KMS-11 (cell line): ENCODE results near the gene SUSD3.

ENCODE experiments used
- H2AFZ ChIP-seq: fragments of 200-600 bp; sonication (generic); 2 replicates; pipeline ENCODE4 v1.6.1; 2016; ENCODE audit warnings: antibody characterized with exemption, mixed run types, low read depth
- H3K27ac ChIP-seq: fragments of 200-600 bp; sonication (generic); 2 replicates; pipeline ENCODE4 v1.6.1; 2016; ENCODE audit warnings: mild to moderate bottlenecking, mixed run types
- H3K27me3 ChIP-seq: fragments of 200-600 bp; sonication (generic); 2 replicates; pipeline ENCODE4 v1.6.1; 2017; ENCODE audit warnings: mild to moderate bottlenecking, low read depth, mixed run types, moderate library complexity; ENCODE audit not compliant: insufficient read depth
- H3K36me3 ChIP-seq: fragments of 200-600 bp; sonication (generic); 2 replicates; pipeline ENCODE4 v1.6.1; 2017; ENCODE audit warnings: mild to moderate bottlenecking, mixed run types; ENCODE audit not compliant: insufficient read depth
- H3K4me1 ChIP-seq: fragments of 200-600 bp; sonication (generic); 2 replicates; pipeline ENCODE4 v1.6.1; 2016; ENCODE audit warnings: mild to moderate bottlenecking, low read depth, mixed run types; ENCODE audit not compliant: poor library complexity, severe bottlenecking
- H3K4me2 ChIP-seq: fragments of 200-600 bp; sonication (generic); 2 replicates; pipeline ENCODE4 v1.7.0; 2016; ENCODE audit warnings: mild to moderate bottlenecking, mixed run types
- H3K4me3 ChIP-seq: fragments of 200-600 bp; sonication (generic); IDR thresholded peaks from 2 replicates; pipeline ENCODE4 v1.6.1; 2017; ENCODE audit warnings: low read depth, low read length, mixed read lengths; ENCODE audit not compliant: insufficient read depth
- H3K79me2 ChIP-seq: fragments of 200-600 bp; sonication (generic); 2 replicates; pipeline ENCODE4 v1.6.1; 2016; ENCODE audit warnings: low read depth, mixed run types; ENCODE audit not compliant: insufficient read depth
- H3K9ac ChIP-seq: fragments of 200-600 bp; sonication (generic); 2 replicates; pipeline ENCODE4 v1.6.1; 2016; ENCODE audit warnings: mild to moderate bottlenecking, mixed run types
- H4K20me1 ChIP-seq: fragments of 200-600 bp; sonication (generic); 2 replicates; pipeline ENCODE4 v1.6.1; 2016; ENCODE audit warnings: mild to moderate bottlenecking, mixed run types; ENCODE audit not compliant: insufficient read depth
- TF ChIP-seq, protein P1 (sequence below): fragments of 200-600 bp; sonication (generic); conservative IDR thresholded peaks from 2 replicates; pipeline ENCODE4 v1.6.1; 2017; ENCODE audit warnings: low read depth, mild to moderate bottlenecking, antibody characterized with exemption, low read length, moderate library complexity, mixed read lengths

Gene SUSD3

GRCh38 chr9:93060746-93061259, 2.3 kb downstream of the SUSD3 start:
- H3K9ac ChIP-seq = no peak overlapping the region
- no peak overlapping the region for H3K4me3 ChIP-seq
- H3K27me3 ChIP-seq = no peaks in the 10 kb centered on the region
- peaks cover 70% of the 10 kb centered on the region for H3K4me1 ChIP-seq
- H3K36me3 ChIP-seq = no peaks in the 10 kb centered on the region
- no peak overlapping the region for H3K27ac ChIP-seq
- H3K79me2 ChIP-seq = 0 out of 2 replicates have a peak, but pooled peaks cover 12% of the 10 kb centered on the region
- no peak overlapping the region for H2AFZ ChIP-seq
- H3K4me2 ChIP-seq = no peak overlapping the region
- no peaks in the 10 kb centered on the region for H4K20me1 ChIP-seq
- TF ChIP-seq, protein P1, sequence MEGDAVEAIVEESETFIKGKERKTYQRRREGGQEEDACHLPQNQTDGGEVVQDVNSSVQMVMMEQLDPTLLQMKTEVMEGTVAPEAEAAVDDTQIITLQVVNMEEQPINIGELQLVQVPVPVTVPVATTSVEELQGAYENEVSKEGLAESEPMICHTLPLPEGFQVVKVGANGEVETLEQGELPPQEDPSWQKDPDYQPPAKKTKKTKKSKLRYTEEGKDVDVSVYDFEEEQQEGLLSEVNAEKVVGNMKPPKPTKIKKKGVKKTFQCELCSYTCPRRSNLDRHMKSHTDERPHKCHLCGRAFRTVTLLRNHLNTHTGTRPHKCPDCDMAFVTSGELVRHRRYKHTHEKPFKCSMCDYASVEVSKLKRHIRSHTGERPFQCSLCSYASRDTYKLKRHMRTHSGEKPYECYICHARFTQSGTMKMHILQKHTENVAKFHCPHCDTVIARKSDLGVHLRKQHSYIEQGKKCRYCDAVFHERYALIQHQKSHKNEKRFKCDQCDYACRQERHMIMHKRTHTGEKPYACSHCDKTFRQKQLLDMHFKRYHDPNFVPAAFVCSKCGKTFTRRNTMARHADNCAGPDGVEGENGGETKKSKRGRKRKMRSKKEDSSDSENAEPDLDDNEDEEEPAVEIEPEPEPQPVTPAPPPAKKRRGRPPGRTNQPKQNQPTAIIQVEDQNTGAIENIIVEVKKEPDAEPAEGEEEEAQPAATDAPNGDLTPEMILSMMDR = no peak

DNA sequence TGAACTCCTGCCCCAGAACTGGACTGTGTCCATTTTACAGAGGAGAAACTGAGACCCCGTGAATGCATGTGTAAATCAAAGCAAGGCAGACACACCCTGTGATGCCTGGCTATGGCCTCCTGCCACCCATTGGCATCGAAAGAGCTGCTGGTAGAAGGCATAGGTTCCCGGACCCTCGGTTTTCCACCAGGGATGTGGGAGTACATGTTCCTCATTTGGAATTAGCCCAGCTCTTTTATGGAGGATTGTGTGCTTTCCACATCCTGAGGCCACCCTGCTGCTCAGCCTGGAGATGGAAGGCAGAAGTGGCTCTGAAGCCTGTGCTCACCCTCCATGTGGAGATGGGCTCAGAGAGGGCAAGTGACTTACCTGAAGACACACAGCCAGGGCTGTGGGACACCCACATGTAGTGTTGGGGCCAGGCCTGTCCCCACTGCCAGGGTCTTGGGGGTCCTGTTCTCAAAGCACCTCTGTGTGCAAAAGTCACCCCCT, 2.8 kb downstream of the SUSD3 start:
- peak overlapping the region; percentile 26; the same call in 1 of the 2 replicates for H3K9ac ChIP-seq
- H3K4me3 ChIP-seq = no peak overlapping the region
- peaks cover 70% of the 10 kb centered on the region for H3K4me1 ChIP-seq
- H3K27me3 ChIP-seq = no peaks in the 10 kb centered on the region
- no peaks in the 10 kb centered on the region for H3K36me3 ChIP-seq
- no peaks in the 10 kb centered on the region for H4K20me1 ChIP-seq
- TF ChIP-seq, protein P1 = no peak
- H3K79me2 ChIP-seq = 0 out of 2 replicates have a peak, but pooled peaks cover 12% of the 10 kb centered on the region
- H3K27ac ChIP-seq = peak overlapping the region; percentile 85; the same call in 1 of the 2 replicates
- no peak overlapping the region for H2AFZ ChIP-seq
- peak overlapping the region; percentile 68; the same call in 1 of the 2 replicates for H3K4me2 ChIP-seq

DNA sequence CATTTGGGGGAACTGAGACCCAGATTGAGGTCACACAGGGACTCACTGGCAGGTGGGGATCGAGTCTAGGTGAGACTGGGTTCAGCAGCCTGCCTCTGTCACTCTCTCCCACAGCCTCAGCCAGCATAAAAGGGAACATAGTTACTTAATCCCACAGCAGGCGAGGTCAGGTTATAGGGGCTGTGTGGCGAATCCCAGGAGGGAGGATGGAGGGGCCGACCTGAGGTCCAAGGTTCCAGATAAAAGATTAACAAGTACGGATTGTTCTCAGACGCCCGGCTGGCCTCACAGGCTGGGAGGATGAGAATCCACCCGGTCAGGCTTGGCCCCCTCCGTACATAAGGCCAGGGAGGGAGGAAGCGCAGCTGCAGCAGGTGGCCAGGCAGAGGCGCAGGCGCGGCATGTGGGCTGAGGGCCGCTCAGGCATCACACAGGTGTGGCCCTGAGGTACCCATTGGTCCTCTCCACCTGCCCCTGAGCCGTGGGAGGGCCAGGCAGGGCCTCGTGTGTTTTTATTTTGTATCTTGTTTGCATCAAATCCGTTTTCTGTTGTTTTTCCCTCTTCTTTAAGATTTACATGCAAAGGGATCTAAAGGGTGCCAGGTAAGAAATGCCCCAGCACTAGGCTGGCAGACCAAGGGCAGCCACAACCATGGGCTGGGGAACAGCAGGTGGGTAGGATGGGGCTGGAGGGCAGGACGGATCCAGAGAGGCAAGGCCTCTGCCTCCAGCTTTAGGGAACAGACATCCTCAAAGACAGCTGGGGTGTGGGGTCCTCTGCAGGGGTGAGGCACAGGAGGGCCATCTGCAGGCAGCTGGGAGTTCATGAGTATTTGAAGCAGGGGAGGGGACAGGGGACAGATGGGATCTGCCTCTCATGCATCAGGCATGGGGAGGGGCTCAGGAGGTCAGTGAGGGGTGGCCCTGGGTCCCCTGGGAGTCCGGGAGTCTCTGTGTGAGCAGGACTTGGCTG, 3.6 kb downstream of the SUSD3 start:
- peaks cover 73% of the 10 kb centered on the region for H3K4me1 ChIP-seq

More for the DNA sequence above, 3.6 kb downstream of the SUSD3 start:
- H3K27ac ChIP-seq = peak overlapping the region; percentile 85; the same call in 1 of the 2 replicates
- no peak overlapping the region for H3K4me3 ChIP-seq
- H4K20me1 ChIP-seq = no peaks in the 10 kb centered on the region
- H3K36me3 ChIP-seq = no peaks in the 10 kb centered on the region
- TF ChIP-seq, protein P1 = no peak; the same call in 1 of the 2 replicates
- peak overlapping the region; percentile 26; the same call in 1 of the 2 replicates for H3K9ac ChIP-seq
- H3K79me2 ChIP-seq = 0 out of 2 replicates have a peak, but pooled peaks cover 12% of the 10 kb centered on the region
- H3K27me3 ChIP-seq = no peaks in the 10 kb centered on the region
- H3K4me2 ChIP-seq = peak overlapping the region; percentile 68
- H2AFZ ChIP-seq = no peak overlapping the region
